HepG2 (cell line): ENCODE results near the gene CMPK1. TPM values are rescaled to one million over a fixed set of nuclear protein-coding genes. Genes with fewer than 3 reads are reported as not detected.

Source experiments
- ATAC-seq: fragments of 200-7000 bp; cut with Tn5 transposase; 3 replicates; pipeline ENCODE4 v1.9.1; 2020; ENCODE audit warnings: mild to moderate bottlenecking, moderate library complexity
- BruUV-seq: library from RNA; stranded (reverse); fragments of 400-500 nt; replicated peaks from 2 replicates; lab custom pipeline; 2021; lab: Mats Ljungman, UMichigan
- CTCF ChIA-PET: fragments of 300-600 bp; formaldehyde crosslinking; extraction: SDS; loops from one replicate; lab custom pipeline; 2021; ENCODE audit warnings: low total read pairs, inconsistent platforms, low intra/inter-chr PET ratio; lab: Yijun Ruan, JAX
- POLR2A ChIA-PET: fragments of 350-600 bp; sonication (Branson Sonifier 250); formaldehyde crosslinking; loops from one replicate; lab custom pipeline; 2020; ENCODE audit warnings: antibody characterized with exemption, inconsistent platforms; lab: Yijun Ruan, JAX
- DNase-seq: peaks from one replicate; pipeline ENCODE4 v3.0.0-alpha.2; 2015; ENCODE audit warnings: low spot score
- FAIRE-seq: peaks from 3 replicates; lab custom pipeline; 2011; peaks lifted over from hg19 to GRCh38; lab: Jason Lieb, UNC
- H2AFZ ChIP-seq: one replicate; pipeline ENCODE4 v1.6.1; 2011; ENCODE audit warnings: low read length, inconsistent platforms
- H3K27ac ChIP-seq: fragments of 300-600 bp; 3 replicates; pipeline ENCODE4 v1.8.0; 2011; ENCODE audit warnings: mixed run types, mild to moderate bottlenecking, mixed read lengths, low read length, inconsistent platforms; ENCODE audit not compliant: insufficient read depth; ENCODE audit errors: extremely low read length
- H3K27me3 ChIP-seq, 2 experiments: fragments of 200-600 bp in 1 of 2; 2 replicates in 1 of 2; 3 replicates in 1 of 2; pipeline versions ENCODE4 v1.6.0 to v1.8.0; 2011; ENCODE audit warnings: low read length in 2 of 2, mild to moderate bottlenecking in 2 of 2, moderate library complexity in 2 of 2, inconsistent platforms in 1 of 2; ENCODE audit not compliant: insufficient read depth in 2 of 2, control insufficient read depth in 1 of 2
- H3K36me3 ChIP-seq, 2 experiments: fragments of 200-600 bp in 1 of 2; replicated peaks in 1 of 2; 2 replicates in 1 of 2; 3 replicates in 1 of 2; pipeline versions ENCODE4 v1.5.1 to v1.8.0; 2011; ENCODE audit warnings: low read length in 2 of 2, inconsistent platforms in 1 of 2; ENCODE audit not compliant: insufficient read depth in 2 of 2, control insufficient read depth in 1 of 2
- H3K4me1 ChIP-seq: 2 replicates; pipeline ENCODE4 v1.5.1; 2012; ENCODE audit warnings: low read length, inconsistent platforms; ENCODE audit not compliant: insufficient read depth
- H3K4me2 ChIP-seq: 2 replicates; pipeline ENCODE4 v1.6.0; 2011; ENCODE audit warnings: low read depth, low read length, inconsistent platforms
- H3K4me3 ChIP-seq, 3 experiments: fragments of 200-600 bp in 1 of 3; sonication (generic), shearing (Covaris generic) in 1 of 3; replicated peaks in 1 of 3; 2 replicates each; pipeline ENCODE4 v1.5.1; 2011 to 2016; ENCODE audit warnings: low read length in 3 of 3, inconsistent platforms in 2 of 3, low read depth in 2 of 3, mild to moderate bottlenecking in 2 of 3, control low read depth in 1 of 3, mixed read lengths in 1 of 3; ENCODE audit not compliant: insufficient read depth in 1 of 3
- H3K79me2 ChIP-seq: one replicate; pipeline ENCODE4 v1.6.1; 2011; ENCODE audit warnings: low read length, inconsistent platforms; ENCODE audit not compliant: insufficient read depth
- H3K9ac ChIP-seq: 2 replicates; pipeline ENCODE4 v1.6.0; 2011; ENCODE audit warnings: mild to moderate bottlenecking, low read depth, low read length, inconsistent platforms; ENCODE audit not compliant: insufficient read depth
- H3K9me3 ChIP-seq: 2 replicates; pipeline ENCODE4 v1.5.1; 2012; ENCODE audit warnings: mild to moderate bottlenecking, low read length
- H4K20me1 ChIP-seq: 2 replicates; pipeline ENCODE4 v1.6.0; 2011; ENCODE audit warnings: inconsistent platforms, mild to moderate bottlenecking, low read length, moderate library complexity; ENCODE audit not compliant: insufficient read depth
- GPBP1L1 ChIP-seq: sonication (generic); formaldehyde crosslinking; IDR thresholded peaks from 2 replicates; pipeline ENCODE4 v1.5.0; 2020; ENCODE audit warnings: mild to moderate bottlenecking, missing genetic modification reagents
- GTF2F1 ChIP-seq: fragments of 150-350 bp; IDR thresholded peaks from 2 replicates; pipeline ENCODE4 v1.6.1; 2014; ENCODE audit warnings: low read length
- NCOA1 ChIP-seq: sonication (generic); formaldehyde crosslinking; IDR thresholded peaks from 2 replicates; pipeline ENCODE4 v1.9.0; 2021; ENCODE audit warnings: missing genetic modification reagents
- NR3C1 ChIP-seq: sonication (generic); formaldehyde crosslinking; IDR thresholded peaks from 2 replicates; pipeline ENCODE4 v1.4.0; 2020; ENCODE audit warnings: missing genetic modification reagents
- RARG ChIP-seq: sonication (generic); formaldehyde crosslinking; IDR thresholded peaks from 2 replicates; pipeline ENCODE4 v1.4.0; 2020; ENCODE audit warnings: low read depth, mild to moderate bottlenecking, missing genetic modification reagents
- RXRB ChIP-seq: IDR thresholded peaks from 2 replicates; pipeline ENCODE4 v1.6.1; 2016; ENCODE audit warnings: borderline replicate concordance, missing genetic modification reagents, missing compliant biosample characterization
- ZGPAT ChIP-seq: IDR thresholded peaks from 2 replicates; pipeline ENCODE4 v1.6.1; 2016; ENCODE audit warnings: mild to moderate bottlenecking
- ZNF263 ChIP-seq: sonication (generic); formaldehyde crosslinking; IDR thresholded peaks from 2 replicates; pipeline ENCODE4 v1.4.0; 2020; ENCODE audit warnings: missing genetic modification reagents
- ZNF337 ChIP-seq: sonication (generic); formaldehyde crosslinking; IDR thresholded peaks from 2 replicates; pipeline ENCODE4 v1.5.1; 2020; ENCODE audit warnings: missing genetic modification reagents, low read depth, mild to moderate bottlenecking, borderline replicate concordance
- ZNF615 ChIP-seq: sonication (generic); formaldehyde crosslinking; IDR thresholded peaks from 2 replicates; pipeline ENCODE4 v1.5.0; 2020; ENCODE audit warnings: mild to moderate bottlenecking, missing genetic modification reagents, borderline replicate concordance
- ZNF629 ChIP-seq: sonication (generic); formaldehyde crosslinking; conservative IDR thresholded peaks from 2 replicates; pipeline ENCODE4 v1.5.0; 2020; ENCODE audit warnings: missing genetic modification reagents
- ZNF776 ChIP-seq: sonication (generic); formaldehyde crosslinking; IDR thresholded peaks from 2 replicates; pipeline ENCODE4 v1.4.0; 2020; ENCODE audit warnings: mild to moderate bottlenecking, missing genetic modification reagents
- ZSCAN20 ChIP-seq: sonication (generic); formaldehyde crosslinking; IDR thresholded peaks from 2 replicates; pipeline ENCODE4 v1.4.0; 2020; ENCODE audit warnings: missing genetic modification reagents, mild to moderate bottlenecking, borderline replicate concordance
- WGBS: methylation state at CpG from one replicate; pipeline ENCODE4 v1.1.6; 2017; ENCODE audit warnings: low lambda C conversion rate; 5-methylcytosine and 5-hydroxymethylcytosine counted together
- in situ Hi-C: cut with HindIII; loops from 2 replicates; pipeline ENCODE4 v1.10.0; 2017; ENCODE audit warnings: low pct_unique_long_range_greater_than_20kb; ENCODE audit not compliant: extremely low pct_ligation_motif_present
- intact Hi-C: fragments of 100-400 bp; cut with micrococcal nuclease; formaldehyde crosslinking; loops from one replicate; pipeline ENCODE4 v1.10.0; 2022; ENCODE audit not compliant: unreplicated experiment
- polyA plus RNA-seq, 8 experiments: library from polyadenylated mRNA; depleted of rRNA in 3 of 8; stranded (reverse) in 7 of 8; unstranded in 1 of 8; fragments of >200 nt; fragmentation: Illumina TruSeq in 4 of 8; extraction: Trizol in 4 of 8; gene quantifications; 2 replicates each; pipeline versions ENCODE4 v1.2.1 to v1.2.3, GENCODE V29; 2011 to 2016; ENCODE audit warnings: low read depth in 4 of 8, missing spikeins in 1 of 8, mixed read lengths in 1 of 8; ENCODE audit not compliant: insufficient read depth in 1 of 8
- total RNA-seq, 5 experiments: library from RNA; depleted of rRNA; stranded (reverse); fragments of >200 nt; fragmentation: Illumina TruSeq; extraction: Trizol; gene quantifications; 2 replicates each; pipeline ENCODE4 v1.2.3, GENCODE V29; 2016; ENCODE audit warnings: low read depth in 1 of 5

CMPK1 gene
- total and polyA plus RNA-seq, 2 of the 13 experiments (the other 11 are each of a cell fraction or from before 2014, with no cell fraction given): 38.3 to 92.0 TPM

GRCh38 chr1:47362828-47363227 is 29.2 kb downstream of the CMPK1 start (continued):
- TF ChIP-seq GPBP1L1 (CRISPR knock-in tag): no peak
- no peak for TF ChIP-seq ZNF337 (CRISPR knock-in tag)
- no peak for TF ChIP-seq ZNF629
- no peak for TF ChIP-seq ZGPAT (CRISPR knock-in tag)
- TF ChIP-seq NR3C1 (CRISPR knock-in tag): no peak
- no peak for TF ChIP-seq GTF2F1
- TF ChIP-seq ZNF263 (CRISPR knock-in tag): no peak
- no peak for TF ChIP-seq ZSCAN20 (CRISPR knock-in tag)
- TF ChIP-seq, all 625 proteins: peak for 0

- H3K4me1 ChIP-seq: no peaks in the 10 kb centered on the region
- intact Hi-C loops (no loop called here), in situ Hi-C loops (no loop called here)
- no peak for ATAC-seq
- TF ChIP-seq ZNF776 (CRISPR knock-in tag) (no peak), NCOA1 (CRISPR knock-in tag) (no peak), RARG (CRISPR knock-in tag) (no peak), RXRB (CRISPR knock-in tag) (no peak), ZNF615 (CRISPR knock-in tag) (no peak)
- ChIA-PET CTCF (no interaction called here), POLR2A (no interaction called here)
- no peak for FAIRE-seq
- H3K27ac ChIP-seq: no peak overlapping the region
- DNase-seq: no peak
- H3K36me3 ChIP-seq: peaks cover 9 to 32% of the 10 kb centered on the region in 2 experiments; a peak in 4 of 5 replicates
- H4K20me1 ChIP-seq: no peaks in the 10 kb centered on the region
- BruUV-seq: no TSS peak
- no peak overlapping the region for H3K4me3 ChIP-seq
- no peaks in the 10 kb centered on the region for H3K9me3 ChIP-seq
- peaks cover 9% of the 10 kb centered on the region for H3K79me2 ChIP-seq
- no peak overlapping the region for H3K4me2 ChIP-seq
- no peak overlapping the region for H3K9ac ChIP-seq
- no peaks in the 10 kb centered on the region for H3K27me3 ChIP-seq
- WGBS: 91% methylated on average over 7 of the region's 7 CpGs
- H2AFZ ChIP-seq: no peak overlapping the region
These were observed 34.1 kb downstream of the CMPK1 start for GRCh38 chr1:47367651-47368050.
